Mesenchymal stem cell (in vitro differentiated cells and primary cell): ENCODE measurements around the gene GALNT13.

Experiments used
- DNase-seq: peaks from one replicate; pipeline ENCODE4 v3.0.0-alpha.2; 2013
- H2AFZ ChIP-seq: one replicate; pipeline ENCODE4 v1.6.1; 2013; ENCODE audit warnings: low read depth, mild to moderate bottlenecking, control low read depth, inconsistent platforms, low read length, moderate library complexity
- H2AK5ac ChIP-seq: 2 replicates; pipeline ENCODE4 v1.6.1; 2013; ENCODE audit warnings: low read length, moderate library complexity, mild to moderate bottlenecking, inconsistent platforms; ENCODE audit not compliant: severe bottlenecking
- H2BK120ac ChIP-seq: one replicate; pipeline ENCODE4 v1.6.1; 2013; ENCODE audit warnings: low read depth, mild to moderate bottlenecking, inconsistent platforms, low read length, moderate library complexity
- H2BK12ac ChIP-seq, 2 experiments: one replicate each; pipeline ENCODE4 v1.6.1; 2013; ENCODE audit warnings: inconsistent platforms in 2 of 2, low read length in 2 of 2, mild to moderate bottlenecking in 2 of 2, moderate library complexity in 2 of 2, control low read depth in 1 of 2
- H2BK15ac ChIP-seq: one replicate; pipeline ENCODE4 v1.6.1; 2013; ENCODE audit warnings: mild to moderate bottlenecking, low read depth, inconsistent platforms; ENCODE audit not compliant: poor library complexity, severe bottlenecking
- H2BK5ac ChIP-seq: 2 replicates; pipeline ENCODE4 v1.6.1; 2013; ENCODE audit warnings: low read depth, mild to moderate bottlenecking, low read length, control low read depth, inconsistent platforms; ENCODE audit not compliant: poor library complexity, severe bottlenecking
- H3K14ac ChIP-seq, 2 experiments: one replicate each; pipeline ENCODE4 v1.6.1; 2013; ENCODE audit warnings: inconsistent platforms in 2 of 2, low read length in 2 of 2, control low read depth in 1 of 2, mild to moderate bottlenecking in 1 of 2, moderate library complexity in 1 of 2
- H3K18ac ChIP-seq, 2 experiments: one replicate each; pipeline ENCODE4 v1.6.1; 2013; ENCODE audit warnings: inconsistent platforms in 2 of 2, low read length in 2 of 2, control low read depth in 1 of 2, low read depth in 1 of 2, mild to moderate bottlenecking in 1 of 2
- H3K23ac ChIP-seq, 2 experiments: one replicate each; pipeline ENCODE4 v1.6.1; 2013; ENCODE audit warnings: inconsistent platforms in 2 of 2, low read length in 2 of 2, mild to moderate bottlenecking in 2 of 2, moderate library complexity in 2 of 2, control low read depth in 1 of 2
- H3K27ac ChIP-seq: 2 replicates; pipeline ENCODE4 v1.5.1; 2013; ENCODE audit warnings: mild to moderate bottlenecking, moderate library complexity, low read length, control low read depth, inconsistent platforms; ENCODE audit not compliant: poor library complexity, severe bottlenecking
- H3K27me3 ChIP-seq, 2 experiments: 2 replicates each; pipeline versions ENCODE4 v1.6.1 to v1.7.0; 2013; ENCODE audit warnings: low read length in 2 of 2, mild to moderate bottlenecking in 2 of 2, moderate library complexity in 2 of 2, control low read depth in 1 of 2, inconsistent platforms in 1 of 2; ENCODE audit not compliant: control insufficient read depth in 1 of 2, insufficient read depth in 1 of 2
- H3K36me3 ChIP-seq, 2 experiments: 2 replicates each; pipeline versions ENCODE4 v1.6.1 to v1.7.0; 2013; ENCODE audit warnings: low read length in 2 of 2, control low read depth in 1 of 2, inconsistent platforms in 1 of 2, low read depth in 1 of 2, mild to moderate bottlenecking in 1 of 2; ENCODE audit not compliant: insufficient read depth in 2 of 2, control insufficient read depth in 1 of 2
- H3K4ac ChIP-seq, 2 experiments: one replicate each; pipeline ENCODE4 v1.6.1; 2013; ENCODE audit warnings: inconsistent platforms in 2 of 2, low read length in 2 of 2, mild to moderate bottlenecking in 2 of 2, moderate library complexity in 2 of 2, control low read depth in 1 of 2, low read depth in 1 of 2
- H3K4me1 ChIP-seq: 2 replicates; pipeline ENCODE4 v1.6.1; 2013; ENCODE audit warnings: low read depth, low read length, control low read depth; ENCODE audit not compliant: control insufficient read depth, insufficient read depth
- H3K4me2 ChIP-seq: 2 replicates; pipeline ENCODE4 v1.6.1; 2013; ENCODE audit warnings: low read length, mild to moderate bottlenecking, inconsistent platforms; ENCODE audit not compliant: poor library complexity, severe bottlenecking
- H3K4me3 ChIP-seq, 2 experiments: 2 replicates each; pipeline versions ENCODE4 v1.5.1 to v1.7.0; 2013; ENCODE audit warnings: low read length in 2 of 2, mild to moderate bottlenecking in 2 of 2, control low read depth in 1 of 2, low read depth in 1 of 2; ENCODE audit not compliant: insufficient read depth in 1 of 2
- H3K79me1 ChIP-seq: replicated peaks from 2 replicates; pipeline ENCODE4 v1.6.1; 2013; ENCODE audit warnings: mild to moderate bottlenecking, control low read depth, low read length, inconsistent platforms; ENCODE audit not compliant: poor library complexity, severe bottlenecking
- H3K9ac ChIP-seq: 2 replicates; pipeline ENCODE4 v1.7.0; 2013; ENCODE audit warnings: mild to moderate bottlenecking, low read length, moderate library complexity
- H3K9me3 ChIP-seq: 2 replicates; pipeline ENCODE4 v1.7.0; 2013; ENCODE audit warnings: mild to moderate bottlenecking, low read length; ENCODE audit not compliant: control insufficient read depth
- H4K8ac ChIP-seq: one replicate; pipeline ENCODE4 v1.6.1; 2013; ENCODE audit warnings: inconsistent platforms, mild to moderate bottlenecking, low read length, moderate library complexity
- H4K91ac ChIP-seq: one replicate; pipeline ENCODE4 v1.6.1; 2013; ENCODE audit warnings: mild to moderate bottlenecking, low read length, inconsistent platforms
- WGBS: methylation state at CpG from one replicate; pipeline ENCODE4 v1.1.7; 2013; ENCODE audit warnings: mixed read lengths; 5-methylcytosine and 5-hydroxymethylcytosine counted together

The GALNT13 gene

GRCh38 chr2:154484338-154485099 is 612.8 kb downstream of the GALNT13 start:
- Histone ChIP-seq H2BK15ac (no peak overlapping the region), H3K4me3 (no peak overlapping the region), H2BK120ac (no peak overlapping the region), H3K18ac (no peak overlapping the region), H3K9me3 (no peaks in the 10 kb centered on the region), H3K14ac (no peak overlapping the region), H3K4me1 (peaks cover 1% of the 10 kb centered on the region), H2AFZ (no peak overlapping the region), H4K91ac (no peak overlapping the region), H2AK5ac (no peak overlapping the region), H4K8ac (no peak overlapping the region), H2BK12ac (no peak overlapping the region), H3K4ac (no peak overlapping the region), H3K23ac (no peak overlapping the region), H3K27me3 (no peaks in the 10 kb centered on the region), H2BK5ac (no peak overlapping the region), H3K36me3 (no peaks in the 10 kb centered on the region), H3K27ac (peak overlapping the region; percentile 61), H3K9ac (no peak overlapping the region), H3K79me1 (no peaks in the 10 kb centered on the region), H3K4me2 (no peak overlapping the region)
- WGBS, result 80% methylated on average over 3 of the region's 4 CpGs
- no peak for DNase-seq

GRCh38 chr2:154488801-154489200 is 617.1 kb downstream of the GALNT13 start:
- Histone ChIP-seq H3K27me3 (no peaks in the 10 kb centered on the region), H3K4ac (no peak overlapping the region), H2BK15ac (no peak overlapping the region), H3K79me1 (no peaks in the 10 kb centered on the region), H3K27ac (no peak overlapping the region), H3K9me3 (no peaks in the 10 kb centered on the region), H3K9ac (no peak overlapping the region), H3K18ac (no peak overlapping the region), H2BK12ac (no peak overlapping the region), H3K14ac (no peak overlapping the region), H2BK120ac (no peak overlapping the region), H2AK5ac (no peak overlapping the region), H4K8ac (no peak overlapping the region), H3K4me1 (peaks cover 4% of the 10 kb centered on the region), H2BK5ac (peak overlapping the region; percentile 57), H3K23ac (no peak overlapping the region), H2AFZ (no peak overlapping the region), H4K91ac (no peak overlapping the region), H3K4me3 (no peak overlapping the region), H3K4me2 (peak overlapping the region; percentile 3), H3K36me3 (no peaks in the 10 kb centered on the region)
- DNase-seq, result no peak
- 64% methylated on average over 4 of the region's 4 CpGs for WGBS

- H3K4me2 ChIP-seq, result no peak overlapping the region
- H3K23ac ChIP-seq, result no peak overlapping the region
- no peak overlapping the region for H3K18ac ChIP-seq
- no peaks in the 10 kb centered on the region for H3K27me3 ChIP-seq
- no peak overlapping the region for H2BK120ac ChIP-seq
- H2BK5ac ChIP-seq, result no peak overlapping the region
- WGBS, result 91% methylated on average over 3 of the region's 3 CpGs
- H4K8ac ChIP-seq, result no peak overlapping the region
- no peak for DNase-seq
- H2AFZ ChIP-seq, result no peak overlapping the region
- H2AK5ac ChIP-seq, result peak overlapping the region; percentile 31
- no peaks in the 10 kb centered on the region for H3K36me3 ChIP-seq
- peaks cover 4% of the 10 kb centered on the region for H3K4me1 ChIP-seq
- H4K91ac ChIP-seq, result no peak overlapping the region
- H3K27ac ChIP-seq, result peak overlapping the region; percentile 64
- H3K9me3 ChIP-seq, result no peaks in the 10 kb centered on the region
- H2BK12ac ChIP-seq, result no peak overlapping the region
- no peak overlapping the region for H3K9ac ChIP-seq
- H3K4ac ChIP-seq, result no peak overlapping the region
- H2BK15ac ChIP-seq, result no peak overlapping the region
- H3K79me1 ChIP-seq, result no peaks in the 10 kb centered on the region
- no peak overlapping the region for H3K4me3 ChIP-seq
- H3K14ac ChIP-seq, result no peak overlapping the region
These were observed 617.6 kb downstream of the GALNT13 start for GRCh38 chr2:154489266-154489858.

GRCh38 chr2:154490530-154490929 is 618.8 kb downstream of the GALNT13 start:
- Histone ChIP-seq H2AK5ac (no peak overlapping the region), H3K9me3 (no peaks in the 10 kb centered on the region), H4K91ac (no peak overlapping the region), H3K4me1 (peaks cover 4% of the 10 kb centered on the region), H2BK15ac (no peak overlapping the region), H3K4me2 (no peak overlapping the region), H2BK120ac (no peak overlapping the region), H3K23ac (no peak overlapping the region), H3K9ac (no peak overlapping the region), H2AFZ (no peak overlapping the region), H3K79me1 (no peaks in the 10 kb centered on the region), H3K4me3 (no peak overlapping the region), H3K36me3 (no peaks in the 10 kb centered on the region), H3K27me3 (no peaks in the 10 kb centered on the region), H3K27ac (no peak overlapping the region), H3K14ac (no peak overlapping the region), H2BK5ac (no peak overlapping the region), H4K8ac (no peak overlapping the region), H3K4ac (no peak overlapping the region), H3K18ac (no peak overlapping the region), H2BK12ac (no peak overlapping the region)
- WGBS, result no CpG with 5 or more reads among the region's 1 CpG
- no peak for DNase-seq
